ENCODE data around the gene SLC2A11.
"Not testable (repeated sequence)": the region's sequence is repeated elsewhere in the genome, so short reads cannot be mapped to it uniquely, and the experiment has no call there.

SLC2A11 gene

GRCh38 chr22:23847991-23848864 is 9.4 kb upstream of the SLC2A11 start:
- H3K4me3 ChIP-seq (ENCODE audit: low read length) = no peak overlapping the region
- no peak for TF ChIP-seq ZNF274 (IDR thresholded peaks at IDR 0.05; ENCODE audit: low read depth, low read length)

DNA sequence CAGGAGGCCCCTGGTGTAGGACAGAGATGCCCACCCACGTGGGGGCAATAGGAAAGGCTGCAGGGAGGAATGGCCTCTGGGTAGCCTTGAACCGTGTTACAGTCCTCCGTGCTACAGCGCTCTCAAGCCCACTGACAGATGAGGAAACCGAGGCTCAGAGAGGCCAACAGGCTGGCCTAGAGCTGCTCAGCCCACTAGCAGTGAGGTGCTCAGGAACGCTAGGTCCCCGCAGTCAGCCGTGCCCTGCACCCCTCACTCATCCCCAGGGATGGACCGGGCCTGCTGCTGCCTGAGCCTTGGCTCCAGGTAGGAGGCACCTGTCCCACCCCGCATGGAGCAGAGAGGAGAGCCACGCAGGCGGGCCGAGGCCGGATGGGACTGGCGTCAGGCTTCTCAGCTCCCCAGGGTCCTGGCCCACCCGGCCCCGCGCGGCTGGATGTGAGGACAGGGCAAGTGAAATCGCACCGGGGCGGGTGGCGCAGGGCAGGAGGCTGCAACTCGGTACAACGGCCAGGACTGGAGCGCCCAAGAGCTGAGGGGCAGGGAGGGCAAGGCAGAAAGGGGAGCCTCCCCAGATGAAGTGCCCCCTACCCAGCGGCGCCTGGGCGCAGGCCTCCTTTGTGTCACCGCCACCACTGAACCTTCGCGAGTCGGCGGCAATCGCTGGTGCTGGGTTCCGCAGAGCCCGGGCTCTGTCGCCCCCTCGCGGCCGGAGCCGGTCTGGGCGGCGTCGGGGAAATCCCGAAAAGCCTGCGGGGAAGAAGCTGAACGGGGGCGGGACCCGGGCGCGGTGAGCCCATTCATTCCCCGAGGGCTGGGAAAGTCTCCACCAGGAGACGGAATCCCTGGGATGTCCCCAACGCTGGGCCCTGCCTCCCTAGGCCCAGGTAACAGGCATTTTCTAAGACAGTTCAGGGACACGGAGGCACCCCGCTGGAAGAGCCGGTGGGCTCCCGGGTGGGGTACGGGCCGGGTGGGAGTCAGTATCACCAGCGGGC is 8.4 kb upstream of the SLC2A11 start:
- peak overlapping the region; percentile 33; the same call in 1 of the 2 replicates for H3K4me3 ChIP-seq (ENCODE audit: low read length)
- TF ChIP-seq ZNF274 (IDR thresholded peaks at IDR 0.05; ENCODE audit: low read depth, low read length) = no peak

DNA sequence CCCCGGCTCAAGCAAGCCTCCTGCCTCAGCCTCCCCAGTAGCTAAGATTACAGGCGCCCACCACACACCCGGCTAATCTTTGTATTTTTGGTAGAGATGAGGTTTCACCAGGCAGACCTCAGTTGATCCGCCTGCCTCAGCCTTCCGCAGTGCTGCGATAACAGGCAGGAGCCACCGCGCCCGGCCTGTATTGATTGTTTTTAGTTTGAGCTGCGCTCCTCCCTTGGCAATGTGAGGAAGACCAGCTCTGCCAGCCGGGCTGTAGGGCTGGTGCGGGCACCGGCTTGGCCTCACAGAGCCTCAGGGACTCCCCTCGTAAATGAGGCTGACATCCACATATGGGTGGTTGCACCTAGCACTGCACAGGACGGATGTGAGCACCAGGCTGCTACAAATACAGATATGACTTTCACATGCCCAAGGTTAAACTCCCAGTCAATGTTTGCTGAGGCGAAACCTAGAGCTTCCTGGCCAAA is 7.5 kb upstream of the SLC2A11 start:
- TF ChIP-seq ZNF274 (IDR thresholded peaks at IDR 0.05; ENCODE audit: low read depth, low read length) = no peak
- no peak overlapping the region; the same call in 1 of the 2 replicates for H3K4me3 ChIP-seq (ENCODE audit: low read length)

GRCh38 chr22:23856721-23857605 is 712 bp upstream of the SLC2A11 start:
- peak overlapping the region; percentile 56; the same call in 1 of the 2 replicates for H3K4me3 ChIP-seq (ENCODE audit: low read length)
- TF ChIP-seq ZNF274 (IDR thresholded peaks at IDR 0.05; ENCODE audit: low read depth, low read length) = no peak

GRCh38 chr22:23858484-23858815 is 775 bp downstream of the SLC2A11 start:
- H3K4me3 ChIP-seq (ENCODE audit: low read length) = peak overlapping the region; percentile 75; the same call in 1 of the 2 replicates
- TF ChIP-seq ZNF274 (IDR thresholded peaks at IDR 0.05; ENCODE audit: low read depth, low read length) = no peak

DNA sequence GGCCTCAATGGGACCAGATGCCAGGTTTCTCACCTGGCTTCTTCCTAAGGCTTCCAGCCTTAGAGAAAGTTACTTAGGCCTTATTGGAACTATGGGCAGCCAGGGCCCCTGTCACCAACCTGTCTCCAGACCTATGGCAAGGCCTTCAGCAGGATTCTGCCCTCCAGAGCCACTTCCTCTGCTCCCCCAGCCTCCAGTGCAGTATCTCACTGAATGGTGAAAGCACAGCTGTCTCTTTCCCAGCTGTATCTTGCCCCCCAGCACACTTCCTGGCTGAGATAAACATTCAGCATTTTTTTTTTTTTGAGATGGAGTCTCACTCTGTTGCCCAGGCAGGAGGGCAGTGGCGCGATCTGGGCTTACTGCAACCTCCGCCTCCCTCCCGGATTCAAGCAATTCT is 1.5 kb downstream of the SLC2A11 start:
- no peak for TF ChIP-seq ZNF274 (IDR thresholded peaks at IDR 0.05; ENCODE audit: low read depth, low read length)
- H3K4me3 ChIP-seq (ENCODE audit: low read length) = no peak overlapping the region

- H3K4me3 ChIP-seq (ENCODE audit: low read length) = not testable (repeated sequence)
Measured at GRCh38 chr22:23860187-23860586, 2.5 kb downstream of the SLC2A11 start.

DNA sequence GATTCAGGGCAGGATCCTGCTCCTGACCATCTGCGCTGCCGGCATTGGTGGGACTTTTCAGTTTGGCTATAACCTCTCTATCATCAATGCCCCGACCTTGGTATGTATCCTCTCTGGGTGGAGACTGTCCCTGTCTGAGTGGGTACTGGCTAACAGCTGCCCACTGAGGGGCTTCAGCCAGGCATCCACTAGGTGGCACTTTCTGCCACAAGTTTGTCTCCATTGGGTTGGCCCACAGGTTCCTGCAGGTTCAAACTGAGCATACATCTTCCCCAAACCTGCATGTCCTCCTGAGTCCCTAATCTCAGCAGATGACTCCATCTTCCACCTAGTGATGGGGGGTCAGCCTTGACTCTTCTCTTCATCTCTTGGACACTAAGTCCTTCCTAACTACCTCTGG is 4.4 kb downstream of the SLC2A11 start:
- H3K4me3 ChIP-seq (ENCODE audit: low read length) = no peak overlapping the region
- no peak for TF ChIP-seq ZNF274 (IDR thresholded peaks at IDR 0.05; ENCODE audit: low read depth, low read length)

GRCh38 chr22:23864499-23865154 is 7.0 kb downstream of the SLC2A11 start:
- not testable (repeated sequence) for H3K4me3 ChIP-seq (ENCODE audit: low read length)

GRCh38 chr22:23868580-23868979 is 10.9 kb downstream of the SLC2A11 start:
- no peak for TF ChIP-seq ZNF274 (IDR thresholded peaks at IDR 0.05; ENCODE audit: low read depth, low read length)
- no peak overlapping the region for H3K4me3 ChIP-seq (ENCODE audit: low read length)

DNA sequence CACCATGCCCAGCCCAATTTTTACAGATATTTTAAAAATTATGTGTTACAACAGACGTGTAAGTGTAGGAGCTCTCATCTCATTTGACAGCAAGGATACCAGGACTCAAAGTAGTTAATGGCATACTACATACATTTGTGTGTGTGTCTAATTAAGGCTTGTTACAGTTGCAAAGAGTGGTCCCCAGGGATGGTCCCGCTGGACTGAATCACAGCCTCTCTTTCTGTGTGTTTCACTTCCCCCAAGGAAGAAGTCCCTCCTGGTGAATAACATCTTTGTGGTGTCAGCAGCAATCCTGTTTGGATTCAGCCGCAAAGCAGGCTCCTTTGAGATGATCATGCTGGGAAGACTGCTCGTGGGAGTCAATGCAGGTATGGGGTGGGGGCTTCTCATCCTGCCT is 17.2 kb downstream of the SLC2A11 start:
- TF ChIP-seq ZNF274 (IDR thresholded peaks at IDR 0.05; ENCODE audit: low read depth, low read length) = no peak
- no peak overlapping the region for H3K4me3 ChIP-seq (ENCODE audit: low read length)

- TF ChIP-seq ZNF274 (IDR thresholded peaks at IDR 0.05; ENCODE audit: low read depth, low read length) = no peak
- no peak overlapping the region for H3K4me3 ChIP-seq (ENCODE audit: low read length)
Measured at GRCh38 chr22:23875801-23876200, 18.1 kb downstream of the SLC2A11 start.

DNA sequence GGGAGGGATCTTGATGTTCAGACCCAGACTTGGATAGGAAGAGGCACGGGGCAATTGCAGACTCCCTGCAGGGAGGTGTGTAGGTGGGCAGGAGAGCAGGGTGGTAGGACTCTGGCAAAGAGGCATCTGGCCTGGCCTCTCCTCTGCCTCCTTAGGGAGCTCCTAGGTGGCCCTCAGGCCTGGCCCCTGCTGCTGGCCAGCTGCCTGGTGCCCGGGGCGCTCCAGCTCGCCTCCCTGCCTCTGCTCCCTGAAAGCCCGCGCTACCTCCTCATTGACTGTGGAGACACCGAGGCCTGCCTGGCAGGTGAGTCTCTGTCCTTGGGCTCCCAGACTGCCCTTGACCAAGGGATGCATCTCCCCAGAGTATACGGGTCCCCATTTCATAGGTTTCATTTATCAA is 19.9 kb downstream of the SLC2A11 start:
- no peak overlapping the region for H3K4me3 ChIP-seq (ENCODE audit: low read length)
- TF ChIP-seq ZNF274 (IDR thresholded peaks at IDR 0.05; ENCODE audit: low read depth, low read length) = no peak

Measured in GM08714 (cell line).